Stimulated activated naive CD8-positive, alpha-beta T cell treated with anti-CD3 and anti-CD28 coated beads, Interleukin-15, amount 100 ng/mL, for 72 hours (primary cell): ENCODE measurements around the gene ERAP2.
"Not testable (repeated sequence)": the region's sequence is repeated elsewhere in the genome, so short reads cannot be mapped to it uniquely, and the experiment has no call there.

Source experiments
- ATAC-seq: fragments of 150-1000 bp; cut with Tn5 transposase; 2 replicates; pipeline ENCODE4 v1.10.0; 2021; ENCODE audit warnings: mild to moderate bottlenecking, moderate library complexity
- DNase-seq, 2 donors: peaks; one replicate each; pipeline ENCODE4 v3.0.0; 2021 to 2022
- H3K27ac Mint-ChIP-seq, 2 donors: one replicate each; pipeline ENCODE4 v1.8.0; 2022; ENCODE audit warnings: mild to moderate bottlenecking in 2 of 2, mixed read lengths in 2 of 2, moderate library complexity in 2 of 2
- H3K27me3 Mint-ChIP-seq: one replicate; pipeline ENCODE4 v1.8.0; 2022; ENCODE audit warnings: mixed read lengths
- H3K4me1 Mint-ChIP-seq: one replicate; pipeline ENCODE4 v1.8.0; 2022; ENCODE audit warnings: mild to moderate bottlenecking, mixed read lengths
- H3K4me3 Mint-ChIP-seq, 2 donors: one replicate each; pipeline ENCODE4 v1.8.0; 2022; ENCODE audit warnings: mild to moderate bottlenecking in 2 of 2, mixed read lengths in 2 of 2, moderate library complexity in 1 of 2
- H3K9me3 Mint-ChIP-seq, 2 donors: one replicate each; pipeline ENCODE4 v1.8.0; 2022; ENCODE audit warnings: mixed read lengths in 2 of 2

Gene ERAP2, protein sequence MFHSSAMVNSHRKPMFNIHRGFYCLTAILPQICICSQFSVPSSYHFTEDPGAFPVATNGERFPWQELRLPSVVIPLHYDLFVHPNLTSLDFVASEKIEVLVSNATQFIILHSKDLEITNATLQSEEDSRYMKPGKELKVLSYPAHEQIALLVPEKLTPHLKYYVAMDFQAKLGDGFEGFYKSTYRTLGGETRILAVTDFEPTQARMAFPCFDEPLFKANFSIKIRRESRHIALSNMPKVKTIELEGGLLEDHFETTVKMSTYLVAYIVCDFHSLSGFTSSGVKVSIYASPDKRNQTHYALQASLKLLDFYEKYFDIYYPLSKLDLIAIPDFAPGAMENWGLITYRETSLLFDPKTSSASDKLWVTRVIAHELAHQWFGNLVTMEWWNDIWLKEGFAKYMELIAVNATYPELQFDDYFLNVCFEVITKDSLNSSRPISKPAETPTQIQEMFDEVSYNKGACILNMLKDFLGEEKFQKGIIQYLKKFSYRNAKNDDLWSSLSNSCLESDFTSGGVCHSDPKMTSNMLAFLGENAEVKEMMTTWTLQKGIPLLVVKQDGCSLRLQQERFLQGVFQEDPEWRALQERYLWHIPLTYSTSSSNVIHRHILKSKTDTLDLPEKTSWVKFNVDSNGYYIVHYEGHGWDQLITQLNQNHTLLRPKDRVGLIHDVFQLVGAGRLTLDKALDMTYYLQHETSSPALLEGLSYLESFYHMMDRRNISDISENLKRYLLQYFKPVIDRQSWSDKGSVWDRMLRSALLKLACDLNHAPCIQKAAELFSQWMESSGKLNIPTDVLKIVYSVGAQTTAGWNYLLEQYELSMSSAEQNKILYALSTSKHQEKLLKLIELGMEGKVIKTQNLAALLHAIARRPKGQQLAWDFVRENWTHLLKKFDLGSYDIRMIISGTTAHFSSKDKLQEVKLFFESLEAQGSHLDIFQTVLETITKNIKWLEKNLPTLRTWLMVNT

DNA sequence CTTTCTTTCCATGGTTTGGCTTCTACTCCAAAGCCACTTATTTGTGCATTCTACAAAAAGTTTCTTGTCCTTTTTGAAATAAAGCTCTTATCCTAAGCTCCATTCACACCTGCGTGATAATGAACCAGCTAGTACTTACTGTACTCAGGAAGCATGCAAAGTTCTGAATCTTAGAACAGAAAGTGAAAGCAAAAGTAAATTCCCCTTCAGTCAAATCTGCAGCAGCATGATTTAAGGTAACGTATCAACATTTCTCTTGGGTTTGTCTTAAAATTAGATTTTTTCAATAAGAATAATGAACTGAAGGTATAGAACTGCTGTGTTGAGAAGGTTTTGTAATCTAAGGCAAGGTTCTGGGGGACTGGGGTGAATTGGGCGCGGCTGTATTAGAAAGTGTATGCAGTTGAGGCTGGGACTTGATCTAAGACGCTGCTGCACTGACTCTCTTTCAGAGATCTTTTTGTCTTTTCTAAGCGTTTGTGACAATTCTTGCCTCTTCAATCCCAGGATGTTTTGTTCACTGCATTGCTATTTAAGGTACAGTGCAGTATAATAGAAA lies at the start of gene ERAP2:
ERAP2 (plus strand) TSS at position 209 of the 559 bp plus-strand sequence. CDS start 3,186 bp downstream, outside the sequence.
- H3K4me1 Mint-ChIP-seq = peaks cover 64% of the 10 kb centered on the region

DNA sequence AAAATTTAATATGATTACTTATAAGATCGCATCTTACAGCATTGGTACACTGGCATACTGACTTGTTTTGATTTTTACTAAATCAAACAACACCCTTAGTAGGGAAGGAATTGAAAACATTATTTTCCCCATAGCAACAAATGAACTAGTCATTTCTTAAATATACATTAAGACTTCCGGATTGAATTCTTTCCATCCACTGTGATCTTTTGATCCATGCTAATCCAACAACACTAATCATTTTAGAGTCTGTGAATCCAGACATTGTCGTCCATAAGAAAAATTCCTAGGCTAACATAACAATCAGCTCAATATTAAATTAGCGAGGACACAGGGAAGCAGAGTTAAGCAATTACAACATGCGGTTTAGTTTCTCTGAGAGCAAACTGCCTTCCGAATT lies 47.0 kb upstream of the ERAP2 start:
- no peaks in the 10 kb centered on the region for H3K27me3 Mint-ChIP-seq
- H3K9me3 Mint-ChIP-seq = no peaks in the 10 kb centered on the region
- no peak overlapping the region for H3K27ac Mint-ChIP-seq

More for the DNA sequence above, at the start of gene ERAP2:
- ATAC-seq (peak; percentile 75), DNase-seq (no peak)
- H3K4me3 Mint-ChIP-seq = peak within 1 kb of the TSS; percentile 85 to 91
- H3K27ac Mint-ChIP-seq = peak within 1 kb of the TSS; percentile 94 to 97
- no peaks in the 10 kb centered on the region for H3K27me3 Mint-ChIP-seq
- H3K9me3 Mint-ChIP-seq = no peaks in the 10 kb centered on the region

DNA sequence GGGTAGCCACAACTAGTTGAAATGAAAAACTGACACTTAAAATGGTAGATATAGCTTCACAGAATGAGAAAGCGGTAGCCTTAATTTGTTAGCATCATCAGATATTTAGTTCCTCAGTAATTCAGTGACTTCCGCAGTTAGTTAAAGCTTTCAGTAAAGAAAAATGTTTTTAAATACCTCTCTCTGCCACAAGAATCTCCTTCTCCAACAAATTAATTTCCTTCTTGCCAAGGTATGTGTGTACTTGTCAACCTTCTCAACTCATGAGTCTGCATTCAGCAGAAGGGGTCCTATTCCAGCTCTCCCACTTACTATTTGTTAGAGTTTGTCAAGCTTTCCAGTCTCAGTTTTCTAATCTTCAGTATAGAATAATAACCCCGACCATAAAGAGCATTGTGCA lies 42.3 kb upstream of the ERAP2 start:
- ATAC-seq = no peak

More for the DNA sequence above, 47.0 kb upstream of the ERAP2 start:
- Mint-ChIP-seq H3K4me3 (no peak overlapping the region), H3K4me1 (peaks cover 7% of the 10 kb centered on the region)
- ATAC-seq (no peak), DNase-seq (no peak)

DNA sequence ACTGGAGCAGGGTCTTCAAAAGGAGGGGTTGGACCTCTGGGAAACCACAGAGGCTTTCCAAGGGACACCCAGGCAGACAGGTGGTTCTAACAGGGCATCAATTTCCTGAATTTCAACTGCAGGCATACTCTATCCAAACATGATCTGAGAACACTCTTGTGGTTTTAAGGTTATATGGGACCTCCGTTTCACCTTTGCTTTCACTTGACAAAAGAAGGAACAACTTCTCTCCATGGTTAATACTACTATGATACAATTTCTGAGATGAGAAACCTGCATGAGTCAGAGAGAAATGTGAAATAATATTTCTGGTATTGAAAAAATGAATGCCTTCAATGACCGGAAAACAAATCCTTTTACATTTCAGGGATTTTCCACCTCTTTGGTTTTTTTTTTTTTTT lies 40.5 kb upstream of the ERAP2 start:
- Mint-ChIP-seq H3K27me3 (no peaks in the 10 kb centered on the region), H3K9me3 (no peaks in the 10 kb centered on the region), H3K4me1 (peaks cover 6% of the 10 kb centered on the region), H3K4me3 (no peak overlapping the region), H3K27ac (no peak overlapping the region)
- ATAC-seq (peak; percentile 45), DNase-seq (no peak)

More for the DNA sequence above, 42.3 kb upstream of the ERAP2 start:
- H3K4me1 Mint-ChIP-seq = peaks cover 4% of the 10 kb centered on the region
- no peak overlapping the region for H3K27ac Mint-ChIP-seq
- H3K4me3 Mint-ChIP-seq = no peak overlapping the region
- no peaks in the 10 kb centered on the region for H3K27me3 Mint-ChIP-seq
- H3K9me3 Mint-ChIP-seq = no peaks in the 10 kb centered on the region
- DNase-seq = no peak

DNA sequence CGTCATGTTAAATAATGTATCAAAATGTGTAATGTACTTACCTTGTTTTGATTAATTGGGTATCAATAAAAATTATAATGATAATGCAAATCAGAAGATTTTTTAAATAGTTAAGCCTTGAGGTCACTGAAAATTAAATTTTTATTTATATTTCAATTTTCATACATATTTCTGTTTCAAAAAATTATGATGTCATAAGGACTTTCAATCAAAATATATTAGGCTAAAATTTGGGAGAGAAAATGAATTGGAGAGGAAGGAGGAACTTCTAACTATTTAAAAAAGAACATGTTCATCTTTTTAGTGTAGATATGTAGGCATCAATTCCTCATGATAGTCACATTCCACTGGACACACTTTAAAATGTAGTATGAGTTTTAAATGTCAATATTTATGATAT lies 39.5 kb upstream of the ERAP2 start:
- no peak overlapping the region for H3K4me3 Mint-ChIP-seq
- no peak overlapping the region for H3K27ac Mint-ChIP-seq
- no peak for DNase-seq
- H3K9me3 Mint-ChIP-seq = no peaks in the 10 kb centered on the region
- ATAC-seq = no peak
- peaks cover 6% of the 10 kb centered on the region for H3K4me1 Mint-ChIP-seq
- no peaks in the 10 kb centered on the region for H3K27me3 Mint-ChIP-seq

DNA sequence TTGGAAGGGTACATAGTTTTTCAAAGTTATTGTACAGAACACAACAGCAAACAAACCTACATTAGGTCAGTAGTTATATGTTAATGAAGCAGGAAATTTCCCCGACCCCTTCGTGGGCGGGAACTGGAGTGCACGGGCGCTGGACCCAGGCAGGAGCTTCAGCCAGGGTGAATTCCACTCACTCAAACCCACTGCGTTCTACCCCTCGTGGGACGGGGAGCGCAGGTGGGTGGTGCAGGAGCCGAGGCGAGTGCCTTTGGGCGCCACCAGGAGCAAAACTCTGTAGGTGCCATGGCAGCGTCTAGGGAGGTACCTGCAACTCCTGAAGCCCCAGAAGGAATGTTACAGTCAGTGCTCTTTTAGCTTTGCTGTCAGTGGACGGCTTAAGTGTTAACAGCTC lies 39.0 kb upstream of the ERAP2 start:
- no peak for DNase-seq
- peaks cover 6% of the 10 kb centered on the region for H3K4me1 Mint-ChIP-seq
- H3K4me3 Mint-ChIP-seq = no peak overlapping the region
- ATAC-seq = no peak
- H3K9me3 Mint-ChIP-seq = no peaks in the 10 kb centered on the region
- H3K27me3 Mint-ChIP-seq = no peaks in the 10 kb centered on the region
- no peak overlapping the region for H3K27ac Mint-ChIP-seq

DNA sequence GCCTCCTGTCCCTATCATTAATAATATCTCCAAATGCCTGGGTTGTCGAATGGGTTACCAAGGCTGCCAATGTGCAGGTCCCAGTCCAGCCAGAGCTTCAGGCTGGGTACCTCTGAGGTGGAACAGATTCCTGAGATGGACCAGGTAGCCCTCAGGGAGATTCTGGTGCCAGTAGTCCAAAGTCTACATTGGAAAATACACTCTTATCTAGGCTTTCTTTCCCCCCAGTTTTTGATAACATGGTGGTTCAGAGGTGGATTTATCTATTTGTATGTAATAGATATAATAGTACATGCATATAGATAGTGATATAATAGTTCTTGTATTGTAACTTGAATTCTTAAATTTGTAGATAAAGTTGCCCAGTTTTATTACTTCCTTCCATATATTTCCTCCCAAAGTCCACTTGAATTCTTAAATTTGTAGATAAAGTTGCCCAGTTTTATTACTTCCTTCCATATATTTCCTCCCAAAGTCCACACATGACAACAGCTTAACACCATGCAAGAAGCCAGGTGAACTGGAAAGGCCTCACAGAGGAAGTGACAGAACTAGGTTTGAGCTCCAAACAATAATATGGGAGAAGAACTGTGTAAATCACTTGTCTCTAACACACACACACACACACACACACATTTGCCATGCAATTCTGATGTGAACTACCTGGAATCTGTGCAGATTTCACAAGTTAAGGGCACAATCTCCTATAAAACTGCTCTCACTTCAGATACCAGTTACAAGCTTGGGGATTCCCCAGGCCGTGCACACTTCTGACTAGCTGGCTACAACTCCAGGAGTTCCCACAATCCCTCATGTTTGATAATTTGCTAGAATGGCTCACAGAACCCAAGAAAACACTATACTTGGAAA lies 37.9 kb upstream of the ERAP2 start:
- H3K4me1 Mint-ChIP-seq = peaks cover 17% of the 10 kb centered on the region
- H3K9me3 Mint-ChIP-seq = no peaks in the 10 kb centered on the region
- no peak overlapping the region for H3K27ac Mint-ChIP-seq
- ATAC-seq (no peak), DNase-seq (no peak)
- H3K27me3 Mint-ChIP-seq = no peaks in the 10 kb centered on the region
- no peak overlapping the region for H3K4me3 Mint-ChIP-seq

DNA sequence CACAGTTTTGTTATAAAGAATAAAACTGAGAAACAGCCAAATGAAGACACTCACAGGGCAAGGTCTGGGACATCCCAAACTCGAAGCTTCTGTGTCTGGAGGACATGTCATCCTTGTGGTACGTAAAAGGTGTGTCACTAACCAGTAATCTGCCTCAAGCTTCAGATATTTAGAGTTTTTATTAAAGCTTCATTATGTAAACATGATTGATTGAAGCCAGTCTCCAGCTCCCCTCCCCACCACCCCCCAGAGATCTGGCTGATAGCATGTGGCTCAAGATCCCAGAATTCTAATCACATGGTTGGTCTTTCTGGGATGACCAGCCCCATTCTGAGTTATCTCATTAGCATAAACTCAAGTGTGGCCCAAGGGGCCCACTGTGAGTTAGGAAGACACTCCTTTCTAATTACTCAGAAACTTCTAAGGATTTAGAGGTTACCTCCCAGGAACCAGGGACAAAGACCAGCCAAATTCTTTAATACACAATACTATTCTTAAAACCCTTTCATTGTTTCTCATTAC lies 37.2 kb upstream of the ERAP2 start:
- no peaks in the 10 kb centered on the region for H3K27me3 Mint-ChIP-seq
- no peak for DNase-seq
- no peak overlapping the region for H3K4me3 Mint-ChIP-seq
- no peaks in the 10 kb centered on the region for H3K9me3 Mint-ChIP-seq
- no peak overlapping the region for H3K27ac Mint-ChIP-seq
- peaks cover 24% of the 10 kb centered on the region for H3K4me1 Mint-ChIP-seq
- no peak for ATAC-seq

DNA sequence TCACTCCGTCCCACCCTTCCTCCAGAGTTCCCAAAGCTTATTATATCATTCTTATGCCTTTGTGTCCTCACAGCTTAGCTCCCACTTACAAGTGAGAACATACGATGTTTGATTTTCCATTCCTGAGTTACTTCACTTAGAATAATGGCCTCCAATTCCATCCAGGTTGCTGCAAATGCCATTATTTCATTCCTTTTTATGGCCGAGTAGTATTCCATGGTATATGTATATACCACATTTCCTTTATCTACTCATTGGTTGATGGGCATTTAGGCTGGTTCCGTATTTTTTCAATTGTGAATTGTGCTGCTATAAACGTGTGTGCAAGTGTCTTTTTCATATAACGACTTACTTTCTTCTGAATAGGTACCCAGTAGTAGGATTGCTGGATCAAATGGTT lies 34.4 kb upstream of the ERAP2 start:
- H3K4me1 Mint-ChIP-seq = peaks cover 25% of the 10 kb centered on the region
- not testable (repeated sequence) for H3K27me3 Mint-ChIP-seq, H3K4me3 Mint-ChIP-seq, H3K27ac Mint-ChIP-seq, DNase-seq, H3K9me3 Mint-ChIP-seq, ATAC-seq

DNA sequence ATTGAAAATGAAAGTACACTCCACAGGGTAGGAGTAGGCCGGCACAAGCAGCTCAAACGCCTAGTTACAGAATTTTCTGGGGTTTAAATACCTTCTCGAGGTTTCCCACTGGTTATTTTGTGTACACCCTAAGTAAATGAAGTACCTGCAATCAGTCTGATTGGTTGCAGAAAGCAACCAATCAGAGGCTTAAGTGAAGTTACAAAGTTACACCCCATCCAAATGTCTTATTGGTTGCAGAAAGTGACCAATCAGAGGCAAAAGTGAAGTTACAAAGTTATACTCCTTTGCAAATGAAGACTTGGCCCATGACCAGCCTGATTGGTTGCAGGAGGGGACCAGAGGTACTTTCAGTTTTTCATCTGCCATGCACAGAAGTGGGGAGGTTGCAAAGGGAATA lies 33.2 kb upstream of the ERAP2 start:
- H3K27me3 Mint-ChIP-seq = no peaks in the 10 kb centered on the region
- no peaks in the 10 kb centered on the region for H3K9me3 Mint-ChIP-seq
- DNase-seq (no peak), ATAC-seq (no peak)
- no peak overlapping the region for H3K4me3 Mint-ChIP-seq
- peaks cover 25% of the 10 kb centered on the region for H3K4me1 Mint-ChIP-seq
- no peak overlapping the region for H3K27ac Mint-ChIP-seq

DNA sequence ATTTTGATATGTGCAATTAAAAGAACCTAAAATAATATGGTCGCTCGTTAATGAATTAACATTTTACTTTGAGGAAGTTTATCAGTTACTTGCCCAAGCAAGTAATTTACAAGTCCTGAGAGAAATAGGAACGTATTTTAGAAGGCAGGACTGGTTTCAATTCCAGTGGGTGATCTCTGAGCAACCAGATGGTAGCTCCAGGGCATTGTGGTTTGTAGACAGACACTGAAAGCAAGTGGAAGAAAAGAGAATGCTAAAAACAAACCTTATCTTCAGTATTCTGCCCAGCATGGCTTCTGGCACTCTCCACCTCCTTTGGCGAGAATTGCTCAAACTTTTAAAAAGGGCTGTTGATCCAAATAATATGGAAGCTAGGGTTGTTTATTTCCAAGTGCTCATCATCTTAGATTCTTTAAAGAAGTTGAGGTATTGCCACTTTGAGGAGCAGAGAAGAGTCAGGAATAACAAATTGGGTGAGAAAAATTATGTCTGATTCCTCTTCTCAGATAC lies 31.8 kb upstream of the ERAP2 start:
- Mint-ChIP-seq H3K27ac (no peak overlapping the region), H3K4me3 (no peak overlapping the region), H3K27me3 (no peaks in the 10 kb centered on the region), H3K4me1 (peaks cover 19% of the 10 kb centered on the region), H3K9me3 (peaks cover 0 to 5% of the 10 kb centered on the region in 2 donors)
- DNase-seq (no peak), ATAC-seq (no peak)

DNA sequence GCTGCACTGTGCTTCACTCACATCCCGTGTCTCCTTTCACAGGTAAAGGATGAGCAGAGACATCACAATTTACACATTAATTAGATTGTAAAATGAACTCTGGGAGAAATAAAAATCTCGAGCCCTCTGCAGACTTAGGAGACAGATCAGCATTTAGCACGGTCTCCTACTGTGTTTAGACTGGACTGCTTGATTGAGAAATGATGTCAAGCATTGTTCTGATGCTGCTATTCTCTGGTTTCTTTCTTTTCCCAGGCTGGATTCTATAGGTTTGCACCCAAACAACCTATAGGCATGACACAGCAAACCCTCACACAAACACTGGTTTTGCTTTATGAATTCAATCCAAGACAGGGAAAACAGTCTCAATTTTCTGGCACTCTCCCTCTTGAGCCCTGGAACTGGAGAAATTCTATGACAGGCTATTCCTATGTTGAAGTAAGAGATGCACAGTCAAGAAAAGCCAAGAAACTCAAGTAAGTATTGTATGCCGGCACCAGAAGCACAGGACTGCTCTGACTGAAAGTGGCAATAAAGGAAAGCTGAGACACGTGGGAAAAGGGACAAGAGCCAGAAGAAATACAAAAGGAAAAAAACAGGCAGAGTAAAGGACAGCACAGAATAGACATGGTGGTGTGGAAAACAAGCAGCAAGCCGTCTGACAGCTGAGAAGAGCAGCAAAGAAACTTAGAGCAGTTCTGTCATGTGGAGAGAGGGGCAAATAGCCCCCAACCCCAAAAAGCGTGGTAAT lies 24.8 kb upstream of the ERAP2 start:
- ATAC-seq (no peak), DNase-seq (no peak)
- no peak overlapping the region for H3K27ac Mint-ChIP-seq
- no peaks in the 10 kb centered on the region for H3K27me3 Mint-ChIP-seq
- H3K9me3 Mint-ChIP-seq = peaks cover 0 to 7% of the 10 kb centered on the region in 2 donors
- H3K4me1 Mint-ChIP-seq = no peaks in the 10 kb centered on the region
- no peak overlapping the region for H3K4me3 Mint-ChIP-seq

DNA sequence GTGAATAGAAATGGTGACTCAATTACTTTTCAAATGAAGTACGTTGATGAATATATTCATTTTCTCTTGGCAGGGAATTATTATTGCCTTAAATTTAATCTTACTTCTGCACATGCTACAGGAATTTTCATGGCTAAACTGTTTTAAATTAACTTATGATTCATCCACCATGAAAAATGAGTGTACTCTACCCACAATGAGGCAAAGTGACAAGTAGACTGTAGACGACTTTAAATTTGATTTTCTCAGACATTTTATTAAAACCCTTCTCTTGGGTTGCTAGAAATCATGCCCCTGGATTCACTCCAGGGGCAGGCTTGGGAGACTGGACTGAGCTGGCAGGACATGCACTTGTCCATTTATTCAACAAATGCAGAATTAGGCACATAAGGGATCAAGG lies 23.5 kb upstream of the ERAP2 start:
- H3K4me1 Mint-ChIP-seq = no peaks in the 10 kb centered on the region
- peaks cover 0 to 7% of the 10 kb centered on the region in 2 donors for H3K9me3 Mint-ChIP-seq
- no peak overlapping the region for H3K4me3 Mint-ChIP-seq
- ATAC-seq (no peak), DNase-seq (no peak)
- H3K27me3 Mint-ChIP-seq = no peaks in the 10 kb centered on the region
- no peak overlapping the region for H3K27ac Mint-ChIP-seq

DNA sequence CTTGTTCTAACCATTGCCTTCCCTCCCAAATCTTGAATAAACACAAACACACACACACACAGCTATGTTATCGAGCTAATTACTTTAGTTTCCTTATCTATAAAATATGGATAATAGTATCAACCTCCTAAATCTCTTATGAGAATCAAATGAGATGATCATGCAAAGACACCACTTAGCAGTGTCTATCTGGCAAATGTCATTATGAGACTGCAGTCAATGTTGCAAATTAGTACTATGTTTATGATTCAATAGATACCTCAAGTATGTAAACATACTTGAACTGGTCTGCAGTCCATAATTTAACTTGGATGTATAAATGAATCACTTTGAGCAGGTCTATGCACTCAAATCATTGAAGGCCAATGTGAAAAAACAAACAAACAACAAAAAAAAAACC lies 22.2 kb upstream of the ERAP2 start:
- ATAC-seq (no peak), DNase-seq (no peak)
- Mint-ChIP-seq H3K27me3 (no peaks in the 10 kb centered on the region), H3K27ac (no peak overlapping the region), H3K4me3 (no peak overlapping the region), H3K9me3 (peaks cover 0 to 6% of the 10 kb centered on the region in 2 donors), H3K4me1 (no peaks in the 10 kb centered on the region)
